Glomerular endothelial cell (primary cell): ENCODE measurements around the gene COL11A1. TPM values are rescaled to one million over a fixed set of nuclear protein-coding genes. Genes with fewer than 3 reads are reported as not detected.
"Not testable (repeated sequence)": the region's sequence is repeated elsewhere in the genome, so short reads cannot be mapped to it uniquely, and the experiment has no call there.

ENCODE experiments used
- DNase-seq: peaks from one replicate; pipeline ENCODE4 v3.0.0-alpha.2; 2011; ENCODE audit warnings: low read depth, low spot score; ENCODE audit errors: extremely low read depth
- total RNA-seq: library from RNA; depleted of rRNA; stranded (reverse); fragments of >200 nt; gene quantifications from 2 replicates; pipeline ENCODE4 v1.2.3, GENCODE V29; 2015

The COL11A1 gene
- total RNA-seq, 1 donor from 2014 or later, result 0.12 TPM

DNA sequence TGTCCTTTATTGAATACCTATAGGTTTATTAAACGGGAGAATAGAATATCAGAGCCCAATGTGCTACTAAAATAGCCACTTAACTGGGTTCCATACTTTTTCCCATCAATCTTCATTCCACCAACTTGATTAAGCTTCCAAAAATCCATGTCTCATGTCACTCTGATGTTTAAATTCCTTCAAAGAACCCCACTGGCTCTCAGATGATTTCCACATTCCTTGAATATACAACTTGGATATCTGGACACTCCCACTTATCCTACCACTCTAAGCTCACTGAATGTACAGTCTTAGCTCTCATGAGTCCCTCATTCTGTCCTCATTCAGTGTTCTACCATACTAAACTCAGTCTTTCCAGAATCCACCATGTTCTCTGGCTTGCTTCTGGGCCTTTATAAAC lies 21.1 kb downstream of the COL11A1 start:
- no peak for DNase-seq

DNA sequence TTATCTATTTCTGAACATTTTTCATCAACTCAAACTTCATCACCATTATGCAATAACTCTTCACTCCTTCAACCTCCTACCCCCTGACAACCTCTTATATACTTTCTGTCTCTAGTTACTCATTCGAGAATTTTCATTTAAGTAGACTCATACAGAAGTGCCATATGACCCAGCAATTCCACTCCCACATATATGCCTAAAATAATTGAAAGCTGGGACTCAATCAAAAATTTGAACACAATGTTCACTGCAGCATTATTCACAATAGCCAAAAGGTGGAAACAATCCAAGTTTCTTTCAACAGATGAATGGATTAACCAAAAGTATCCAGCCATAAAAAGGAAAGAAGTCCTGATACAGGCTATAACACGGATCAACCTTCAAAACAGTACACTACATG lies 24.1 kb downstream of the COL11A1 start:
- no peak for DNase-seq

GRCh38 chr1:103075316-103076000 lies 32.9 kb downstream of the COL11A1 start:
- DNase-seq, result no peak

DNA sequence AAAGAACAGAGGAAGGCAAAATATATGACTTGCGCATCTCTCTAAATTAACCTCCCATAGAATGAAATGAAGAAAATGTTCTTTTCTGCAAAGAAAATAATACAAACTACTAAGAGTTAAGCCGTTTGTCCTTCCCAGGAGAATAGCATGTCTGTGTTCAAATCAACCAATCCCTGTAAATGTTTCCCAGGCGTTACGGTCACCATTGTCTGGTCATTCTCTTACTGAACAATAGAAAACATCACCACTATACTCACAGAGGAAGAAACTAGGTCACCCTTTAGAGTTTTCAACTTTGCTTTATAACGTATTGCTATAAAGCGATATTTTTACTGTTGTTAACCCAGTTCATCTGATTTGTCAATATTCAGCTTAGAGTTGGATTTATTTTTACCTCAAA lies 34.1 kb downstream of the COL11A1 start:
- no peak for DNase-seq

DNA sequence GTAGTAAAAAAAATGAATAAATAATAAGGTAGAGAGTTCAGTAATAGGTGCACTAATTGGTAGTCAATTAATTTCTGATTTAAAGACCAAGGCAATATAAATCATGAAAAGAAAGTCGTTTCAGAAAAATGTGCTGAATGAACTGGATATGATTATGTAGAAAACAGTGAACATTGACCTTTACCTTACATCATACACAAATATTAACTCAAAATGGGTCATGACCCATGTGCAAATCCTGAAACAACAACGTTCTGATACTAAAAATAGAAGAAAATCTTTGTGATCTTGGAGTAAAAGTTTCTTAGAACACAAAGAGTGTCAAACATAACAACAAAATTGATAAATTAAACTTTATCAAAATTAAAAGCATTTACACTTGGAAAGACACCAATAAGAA lies 39.1 kb downstream of the COL11A1 start:
- DNase-seq, result no peak

DNA sequence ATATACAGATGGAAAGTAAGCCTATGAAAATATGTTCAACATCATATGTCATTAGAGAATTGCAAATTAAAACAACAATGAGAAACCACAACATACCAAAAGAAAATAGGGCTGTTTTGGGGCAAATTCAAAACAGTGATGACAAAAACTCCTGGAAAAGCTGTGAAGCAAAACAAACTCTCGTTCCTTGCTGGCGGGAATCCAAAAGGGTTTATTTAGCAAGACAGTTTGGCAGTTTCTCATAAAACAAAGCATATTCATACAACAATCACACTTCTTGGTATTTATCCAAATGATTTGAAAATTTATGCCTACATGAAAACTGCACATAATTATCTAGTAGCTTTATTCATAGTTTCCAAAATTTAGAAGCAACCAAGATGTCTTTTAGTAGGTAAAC lies 44.4 kb downstream of the COL11A1 start:
- DNase-seq, result no peak

DNA sequence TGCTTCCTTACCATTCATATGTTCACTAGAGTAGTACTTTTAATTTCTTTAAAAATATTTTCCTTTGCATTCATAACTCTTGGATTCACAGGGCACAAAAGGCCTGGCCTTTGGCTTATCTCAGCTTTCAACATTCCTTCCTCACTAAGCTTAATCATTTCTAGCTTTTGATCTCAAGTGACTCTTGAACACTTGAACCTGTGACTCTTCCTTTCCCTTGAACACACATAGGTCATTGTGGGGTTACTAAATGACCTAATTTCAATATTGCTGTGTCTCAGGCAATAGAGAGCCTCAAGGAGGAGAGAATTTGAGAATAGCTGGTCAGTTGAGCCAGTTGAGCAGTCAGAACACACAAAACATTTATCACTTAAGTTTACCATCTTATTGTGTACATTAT lies 49.9 kb downstream of the COL11A1 start:
- no peak for DNase-seq

GRCh38 chr1:103056423-103056822 lies 51.9 kb downstream of the COL11A1 start:
- DNase-seq, result no peak

DNA sequence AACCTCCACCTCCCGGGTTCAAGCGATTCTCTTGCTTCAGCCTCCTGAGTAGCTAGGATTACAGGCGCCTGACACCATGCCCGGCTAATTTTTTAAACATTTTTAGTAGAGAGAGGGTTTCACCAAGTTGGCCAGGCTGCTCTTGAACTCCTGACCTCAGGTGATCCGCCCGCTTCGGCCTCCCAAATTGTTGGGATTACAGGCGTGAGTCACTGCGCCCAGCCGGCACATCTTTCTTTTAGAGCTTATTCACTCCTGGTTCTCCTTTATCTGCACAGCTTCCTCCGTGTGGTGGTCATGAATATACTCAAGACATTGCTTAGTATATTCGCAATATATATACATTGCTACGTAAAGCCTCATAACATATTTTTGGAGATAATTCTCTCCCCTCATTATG lies 80.2 kb downstream of the COL11A1 start:
- not testable (repeated sequence) for DNase-seq

DNA sequence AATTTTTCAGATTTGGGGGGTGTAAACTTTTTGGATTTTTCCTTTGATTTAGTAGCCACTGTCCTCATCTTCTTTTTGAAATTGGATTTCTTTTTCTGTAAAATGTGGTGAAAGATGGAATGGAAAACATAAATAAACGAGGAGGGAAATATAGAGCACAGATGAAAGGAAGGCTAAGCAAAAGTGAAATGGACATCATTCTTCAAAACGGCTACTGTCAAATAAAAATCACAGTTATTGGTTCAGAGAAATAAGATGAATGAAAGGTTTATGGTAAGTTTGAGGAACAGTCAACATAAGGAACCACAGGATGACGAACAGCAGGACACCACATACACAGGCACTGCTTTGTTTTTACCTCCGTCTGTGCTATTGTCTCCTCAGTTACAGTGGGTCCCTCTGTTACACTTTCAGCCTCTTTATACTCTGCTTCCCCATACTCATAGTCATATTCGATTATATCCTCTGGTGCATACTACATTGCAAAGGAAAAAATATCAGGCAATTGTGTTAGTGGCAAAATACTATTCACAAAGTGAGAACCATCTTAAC lies 82.4 kb downstream of the COL11A1 start:
- DNase-seq, result no peak

GRCh38 chr1:103024051-103024450 lies 84.3 kb downstream of the COL11A1 start:
- DNase-seq, result no peak

- no peak for DNase-seq
Measured at GRCh38 chr1:103002005-103002404, 106.3 kb downstream of the COL11A1 start.

DNA sequence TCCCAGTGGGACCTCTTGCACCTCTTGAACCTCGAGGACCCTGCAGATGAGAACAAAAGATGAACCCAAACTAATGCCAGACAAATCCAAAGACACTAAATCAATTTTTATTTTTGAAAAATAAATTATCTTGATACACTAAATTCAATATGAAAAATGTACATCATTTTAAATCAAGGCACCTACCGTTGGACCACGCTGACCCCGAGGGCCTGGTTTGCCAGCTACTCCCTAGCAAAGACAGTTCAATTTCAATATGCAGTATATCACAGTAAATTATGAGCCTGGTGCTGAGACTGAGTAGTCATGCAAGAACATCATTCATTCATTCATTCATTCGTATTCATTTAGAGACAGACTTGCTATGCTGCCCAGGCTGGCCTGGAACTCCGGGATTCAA lies 129.4 kb downstream of the COL11A1 start:
- no peak for DNase-seq

- DNase-seq, result no peak
Measured at GRCh38 chr1:102977292-102977691, 131.0 kb downstream of the COL11A1 start.

- peak; percentile 56 for DNase-seq
Measured at GRCh38 chr1:102970496-102971078, 137.7 kb downstream of the COL11A1 start.

- DNase-seq, result no peak
Measured at GRCh38 chr1:102967786-102968185, 140.5 kb downstream of the COL11A1 start.

DNA sequence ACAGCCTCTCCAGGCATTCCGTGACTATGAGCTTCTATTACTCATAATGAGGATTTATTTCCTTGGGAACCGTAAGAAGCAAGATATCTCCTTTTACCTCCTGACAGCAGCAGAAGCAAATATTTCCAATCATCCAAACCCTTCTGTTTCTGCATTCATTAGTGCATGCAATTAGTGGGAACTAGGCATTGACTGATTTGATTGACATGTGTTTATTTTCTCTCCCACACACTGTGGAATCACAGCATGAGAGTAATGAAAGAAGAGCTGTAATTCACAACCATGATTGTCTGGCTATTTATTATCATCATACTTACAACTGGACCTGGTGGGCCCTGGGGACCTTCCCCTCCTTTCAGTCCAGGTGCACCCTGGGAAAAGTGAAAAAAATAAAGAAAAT lies 146.8 kb downstream of the COL11A1 start:
- DNase-seq, result no peak

DNA sequence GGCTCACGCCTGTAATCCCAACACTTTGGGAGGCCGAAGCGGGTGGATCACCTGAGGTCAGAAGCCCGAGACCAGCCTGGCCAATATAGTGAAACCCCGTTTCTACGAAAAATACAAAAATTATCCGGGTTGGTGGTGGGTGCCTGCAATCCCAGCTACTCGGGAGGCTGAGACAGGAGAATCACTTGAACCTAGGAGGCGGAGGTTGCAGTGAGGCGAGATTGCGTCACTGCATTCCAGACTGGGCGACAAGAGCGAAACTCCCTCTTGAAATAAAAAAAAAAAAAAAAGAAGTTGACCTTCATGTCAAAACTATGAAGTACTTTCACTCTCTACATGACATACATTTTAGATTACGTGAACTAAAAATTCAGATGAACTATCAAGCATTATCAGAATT lies 153.7 kb downstream of the COL11A1 start:
- no peak for DNase-seq

DNA sequence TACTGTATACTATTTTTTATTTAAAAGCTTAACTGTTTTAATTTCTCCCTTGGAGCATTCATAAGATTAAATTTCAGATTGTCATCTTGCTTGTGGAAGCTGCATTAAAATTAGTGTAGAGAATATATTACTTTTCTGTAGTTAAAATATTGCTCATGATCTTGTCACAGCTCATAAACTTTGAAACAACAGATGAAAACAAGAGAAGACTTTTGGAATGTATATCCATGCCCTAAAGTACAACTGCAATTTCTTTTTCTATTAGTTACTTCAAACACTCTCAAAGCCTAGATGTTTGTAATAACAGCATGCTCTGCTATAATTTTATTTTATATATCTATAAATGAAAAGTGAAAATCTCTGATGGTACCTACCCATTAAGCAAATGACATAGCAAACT lies 155.9 kb downstream of the COL11A1 start:
- no peak for DNase-seq

GRCh38 chr1:102942324-102942723 lies 166.0 kb downstream of the COL11A1 start:
- no peak for DNase-seq

DNA sequence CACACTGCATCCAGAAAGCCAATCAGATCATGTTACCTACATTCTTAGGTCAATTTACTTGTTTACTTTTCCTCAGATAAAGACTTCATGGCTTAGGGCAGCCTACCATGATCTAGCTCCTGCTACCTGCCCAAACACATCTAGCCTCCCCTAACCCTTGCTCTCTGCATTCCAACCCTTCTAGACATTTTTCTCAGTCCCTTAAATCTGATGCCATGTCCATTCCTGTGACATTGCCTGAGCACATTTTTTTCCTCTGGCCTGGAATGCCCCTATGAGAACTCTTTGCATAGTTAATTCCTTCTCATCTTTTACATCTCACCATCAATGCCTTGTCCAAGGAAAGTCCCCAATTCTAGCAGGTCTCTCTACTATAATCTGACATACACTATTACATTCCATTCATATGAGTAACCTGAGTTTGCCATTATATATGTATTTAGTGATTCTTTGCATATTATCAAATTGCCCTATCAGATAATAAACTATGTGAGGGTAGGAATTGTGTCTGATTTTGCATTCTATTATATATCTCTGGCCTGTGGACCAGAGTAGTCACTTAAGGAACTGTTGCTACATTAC lies 166.9 kb downstream of the COL11A1 start:
- DNase-seq, result no peak

GRCh38 chr1:102937401-102937800 lies 170.9 kb downstream of the COL11A1 start:
- DNase-seq, result no peak
